Erythroblast (primary cell): ENCODE data around the gene CRTAC1.

Experiments
- GATA1 ChIP-seq: IDR thresholded peaks from 2 replicates; pipeline ENCODE4 v1.6.1; 2011; ENCODE audit warnings: low read depth, mild to moderate bottlenecking, control low read depth, low read length, moderate library complexity
- POLR2A ChIP-seq: IDR thresholded peaks from 2 replicates; pipeline ENCODE4 v1.6.1; 2011; ENCODE audit warnings: mild to moderate bottlenecking, low read length

DNA sequence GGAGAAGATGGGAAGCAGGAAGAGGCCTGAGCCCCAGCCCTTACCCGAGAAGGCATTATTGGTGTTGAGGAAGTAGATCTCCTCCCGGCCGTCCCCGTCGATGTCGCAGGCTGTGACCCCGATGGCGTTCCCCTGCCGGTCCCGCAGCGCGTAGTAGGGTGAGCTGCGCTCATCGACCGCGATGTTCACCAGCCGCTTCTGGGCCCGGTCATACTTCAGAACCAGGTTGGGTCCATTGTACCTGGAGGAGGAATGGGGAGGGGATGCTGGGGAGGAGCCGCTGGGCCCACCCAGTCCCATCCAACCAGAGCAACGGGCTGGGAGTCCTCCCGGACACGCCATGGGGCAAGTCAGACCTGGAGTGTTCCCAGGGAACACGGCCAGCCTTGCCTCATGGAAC lies 94.3 kb downstream of the CRTAC1 start:
- TF ChIP-seq POLR2A (no peak), GATA1 (no peak)
